Suprapubic skin (tissue), 4 donors: ENCODE data around the gene OCRL. TPM values are rescaled to one million over a fixed set of nuclear protein-coding genes. Genes with fewer than 3 reads are reported as not detected.

Experiments
- DNase-seq, 2 donors: peaks; one replicate each; pipeline ENCODE4 v3.0.0-alpha.2; 2019; ENCODE audit warnings: low spot score in 2 of 2
- H3K27ac ChIP-seq: fragments of 200-600 bp; sonication (generic); one replicate; pipeline ENCODE4 v1.5.1; 2019
- H3K27me3 ChIP-seq: fragments of 200-600 bp; sonication (generic); one replicate; pipeline ENCODE4 v1.5.1; 2019
- H3K36me3 ChIP-seq: fragments of 200-600 bp; sonication (generic); one replicate; pipeline ENCODE4 v1.5.1; 2019
- H3K4me1 ChIP-seq: fragments of 200-600 bp; sonication (generic); one replicate; pipeline ENCODE4 v1.5.1; 2019
- H3K4me3 ChIP-seq: fragments of 200-600 bp; sonication (generic); one replicate; pipeline ENCODE4 v1.5.1; 2019; ENCODE audit warnings: mild to moderate bottlenecking
- H3K9me3 ChIP-seq: fragments of 200-600 bp; sonication (generic); one replicate; pipeline ENCODE4 v1.5.1; 2019
- CTCF ChIP-seq, 2 donors: fragments of 200-600 bp in 1 of 2; fragments of 450-650 bp in 1 of 2; sonication (generic) in 1 of 2; IDR thresholded peaks; one replicate each; pipeline ENCODE4 v1.5.1; 2016 to 2019; ENCODE audit warnings: antibody characterized with exemption in 2 of 2, mild to moderate bottlenecking in 1 of 2, moderate library complexity in 1 of 2
- EP300 ChIP-seq: sonication (generic); formaldehyde crosslinking; IDR thresholded peaks from one replicate; pipeline ENCODE4 v1.6.1; 2017; ENCODE audit warnings: antibody characterized with exemption
- POLR2A ChIP-seq, 2 donors: fragments of 450-650 bp; IDR thresholded peaks; one replicate each; pipeline ENCODE4 v1.6.1; 2017; ENCODE audit warnings: antibody characterized with exemption in 2 of 2, mild to moderate bottlenecking in 2 of 2, moderate library complexity in 2 of 2
- POLR2AphosphoS5 ChIP-seq, 3 donors: sonication (generic); formaldehyde crosslinking; IDR thresholded peaks; one replicate each; pipeline ENCODE4 v1.6.1; 2017; ENCODE audit warnings: antibody characterized with exemption in 3 of 3
- WGBS: methylation state at CpG from one replicate; pipeline ENCODE4 v1.1.5; 2018; 5-methylcytosine and 5-hydroxymethylcytosine counted together
- total RNA-seq, 4 donors: library from RNA; depleted of rRNA; stranded (reverse); fragments of >200 nt; gene quantifications; one replicate each; pipeline ENCODE4 v1.1.0, GENCODE V29; 2016

OCRL gene
- total RNA-seq, 4 donors from 2014 or later, result 15.0 to 35.4 (median 16.3) TPM

- Histone ChIP-seq H3K4me3 (no peak overlapping the region), H3K27me3 (no peaks in the 10 kb centered on the region), H3K36me3 (no peaks in the 10 kb centered on the region), H3K27ac (no peak overlapping the region), H3K4me1 (peaks cover 8% of the 10 kb centered on the region), H3K9me3 (no peaks in the 10 kb centered on the region)
- no peak for DNase-seq
- 48% methylated on average over 3 of the region's 3 CpGs for WGBS
- no peak for TF ChIP-seq CTCF (IDR thresholded peaks at IDR 0.05)
- TF ChIP-seq POLR2A (IDR thresholded peaks at IDR 0.05), result no peak
- no peak for TF ChIP-seq EP300
- no peak for TF ChIP-seq POLR2AphosphoS5 (IDR thresholded peaks at IDR 0.05)
These were observed 14.2 kb upstream of the OCRL start for GRCh38 chrX:129525896-129526295.

DNA sequence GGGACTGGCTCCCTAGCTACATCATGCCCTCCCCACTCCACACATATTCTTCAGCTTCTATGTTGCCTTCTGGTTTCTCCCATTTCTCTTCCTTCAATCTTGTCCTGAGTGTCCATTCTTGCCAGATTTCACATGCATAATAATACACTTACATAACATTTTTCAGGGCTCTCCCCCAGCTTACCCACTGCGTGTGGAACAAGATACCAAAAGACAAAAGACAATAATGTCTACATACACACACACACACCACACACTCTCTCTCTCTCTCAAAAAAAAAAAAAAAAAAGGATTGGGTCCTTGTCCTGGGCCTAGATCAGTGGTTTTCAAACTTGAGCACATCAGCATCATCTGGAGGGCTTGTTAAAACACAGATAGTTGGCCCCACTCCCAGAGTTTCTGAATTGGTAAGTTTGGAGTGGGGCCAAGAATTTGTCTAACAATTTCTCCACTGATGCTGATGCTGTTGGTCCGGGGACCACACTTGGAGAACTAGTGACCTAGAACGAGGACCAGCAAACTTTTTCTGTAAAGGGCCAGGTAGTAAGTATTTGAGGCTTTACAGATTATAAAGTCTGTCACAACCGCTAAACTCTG lies 10.3 kb upstream of the OCRL start:
- DNase-seq, result no peak
- Histone ChIP-seq H3K4me3 (no peak overlapping the region), H3K4me1 (no peaks in the 10 kb centered on the region), H3K27me3 (no peaks in the 10 kb centered on the region), H3K27ac (no peak overlapping the region), H3K9me3 (no peaks in the 10 kb centered on the region), H3K36me3 (no peaks in the 10 kb centered on the region)
- 57% methylated on average over 4 of the region's 4 CpGs for WGBS
- no peak for TF ChIP-seq POLR2AphosphoS5 (IDR thresholded peaks at IDR 0.05)
- no peak for TF ChIP-seq EP300
- TF ChIP-seq CTCF (IDR thresholded peaks at IDR 0.05), result no peak
- no peak for TF ChIP-seq POLR2A (IDR thresholded peaks at IDR 0.05)

DNA sequence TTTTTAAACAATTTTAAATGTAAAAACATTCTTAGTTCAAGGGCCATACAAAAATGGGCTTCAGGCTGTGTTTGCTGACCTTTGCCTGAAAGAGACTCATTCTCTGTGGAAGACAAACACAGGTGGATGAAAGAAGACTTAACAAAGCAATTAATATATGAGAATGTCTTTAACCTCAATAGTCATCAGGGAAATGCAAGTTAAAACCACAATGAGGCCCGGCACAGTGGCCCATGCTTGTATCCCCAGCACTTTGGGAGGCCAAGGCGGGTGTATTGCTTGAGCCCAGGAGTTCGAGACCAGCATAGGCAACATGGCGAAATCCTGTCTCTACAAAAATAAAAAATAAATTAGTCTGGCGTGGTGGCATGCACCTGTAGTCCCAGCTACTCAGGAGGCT lies 9.6 kb upstream of the OCRL start:
- no peaks in the 10 kb centered on the region for H3K36me3 ChIP-seq
- no peaks in the 10 kb centered on the region for H3K9me3 ChIP-seq
- H3K27ac ChIP-seq, result no peak overlapping the region
- no peaks in the 10 kb centered on the region for H3K27me3 ChIP-seq
- no peak for DNase-seq
- WGBS, result 69% methylated on average over 5 of the region's 5 CpGs
- no peaks in the 10 kb centered on the region for H3K4me1 ChIP-seq
- TF ChIP-seq CTCF (IDR thresholded peaks at IDR 0.05), result no peak
- no peak for TF ChIP-seq POLR2AphosphoS5 (IDR thresholded peaks at IDR 0.05)
- no peak for TF ChIP-seq EP300
- H3K4me3 ChIP-seq, result no peak overlapping the region

DNA sequence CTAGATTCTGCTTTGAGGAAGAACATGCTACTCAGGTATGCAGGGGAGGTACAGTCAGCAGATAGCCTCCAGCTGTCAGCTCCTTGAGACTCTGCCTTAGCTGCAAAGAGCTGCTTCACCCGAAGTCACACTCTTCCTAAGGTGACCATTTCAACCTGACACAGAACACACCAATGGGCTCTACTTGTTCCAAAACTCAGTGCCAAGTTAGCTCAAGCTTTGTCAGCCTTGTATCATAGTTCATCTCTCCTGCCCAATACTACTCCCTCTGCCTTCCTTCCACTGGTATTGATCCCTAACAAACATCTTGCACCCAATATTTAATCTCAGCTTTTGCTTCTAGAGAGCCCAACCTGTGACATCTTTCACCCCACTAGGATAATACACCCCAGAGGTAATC lies 8.9 kb upstream of the OCRL start:
- Histone ChIP-seq H3K36me3 (no peaks in the 10 kb centered on the region), H3K4me1 (no peaks in the 10 kb centered on the region), H3K27ac (no peak overlapping the region), H3K27me3 (no peaks in the 10 kb centered on the region), H3K9me3 (no peaks in the 10 kb centered on the region), H3K4me3 (no peak overlapping the region)
- TF ChIP-seq EP300, result no peak
- no peak for TF ChIP-seq POLR2A (IDR thresholded peaks at IDR 0.05)
- TF ChIP-seq POLR2AphosphoS5 (IDR thresholded peaks at IDR 0.05), result no peak
- no peak for TF ChIP-seq CTCF (IDR thresholded peaks at IDR 0.05)
- WGBS, result 54% methylated on average over 1 of the region's 1 CpG
- no peak for DNase-seq

DNA sequence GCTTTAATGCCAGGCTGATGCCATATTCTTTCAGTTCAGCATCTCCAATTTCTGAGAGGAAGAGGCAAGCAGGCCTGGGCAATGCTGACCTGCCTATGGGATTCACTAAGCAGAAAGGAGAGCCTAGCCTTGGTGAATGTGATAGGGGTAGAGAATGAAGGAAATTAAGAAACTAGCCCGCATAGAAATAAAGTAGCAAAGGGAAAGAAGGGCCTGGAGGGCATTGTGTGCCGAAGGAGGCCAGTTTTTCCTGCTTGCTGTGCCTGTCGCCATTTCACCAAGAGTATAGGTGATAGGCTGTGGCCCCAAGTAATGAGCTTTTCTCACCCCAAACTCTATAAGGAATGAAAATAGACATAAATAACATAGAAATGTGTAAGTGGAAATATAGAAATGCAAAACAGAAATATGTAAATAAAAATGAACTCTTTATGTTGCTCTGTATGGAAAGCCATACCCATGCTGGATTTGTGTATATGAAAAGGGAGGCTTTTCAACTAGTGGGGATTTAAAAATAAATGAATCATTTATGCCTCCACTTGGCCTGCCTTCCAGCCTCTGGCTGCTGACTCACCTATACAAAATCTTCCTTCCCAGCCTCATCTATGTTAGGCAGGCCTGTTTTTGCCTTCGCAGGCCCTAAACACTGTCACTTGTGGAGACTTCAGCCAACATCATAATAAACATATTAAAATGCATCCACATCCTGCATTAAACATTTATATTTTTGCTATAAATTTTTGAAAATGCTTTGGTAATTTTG lies 5.1 kb upstream of the OCRL start:
- 70% methylated on average over 4 of the region's 4 CpGs for WGBS
- TF ChIP-seq EP300, result no peak
- no peak for TF ChIP-seq CTCF (IDR thresholded peaks at IDR 0.05)
- TF ChIP-seq POLR2A (IDR thresholded peaks at IDR 0.05), result no peak
- no peak for DNase-seq
- Histone ChIP-seq H3K27me3 (no peaks in the 10 kb centered on the region), H3K4me3 (no peak overlapping the region), H3K9me3 (no peaks in the 10 kb centered on the region), H3K4me1 (no peaks in the 10 kb centered on the region), H3K36me3 (no peaks in the 10 kb centered on the region), H3K27ac (no peak overlapping the region)
